ENCODE results near the gene TBC1D22A. TPM values are rescaled to one million over a fixed set of nuclear protein-coding genes. Genes with fewer than 3 reads are reported as not detected.

Gene TBC1D22A
- total and polyA plus RNA-seq, 9 of the 15 experiments (the other 6 are each of a cell fraction or from before 2014, with no cell fraction given): 0.20 to 11.5 (median 5.2) TPM

DNA sequence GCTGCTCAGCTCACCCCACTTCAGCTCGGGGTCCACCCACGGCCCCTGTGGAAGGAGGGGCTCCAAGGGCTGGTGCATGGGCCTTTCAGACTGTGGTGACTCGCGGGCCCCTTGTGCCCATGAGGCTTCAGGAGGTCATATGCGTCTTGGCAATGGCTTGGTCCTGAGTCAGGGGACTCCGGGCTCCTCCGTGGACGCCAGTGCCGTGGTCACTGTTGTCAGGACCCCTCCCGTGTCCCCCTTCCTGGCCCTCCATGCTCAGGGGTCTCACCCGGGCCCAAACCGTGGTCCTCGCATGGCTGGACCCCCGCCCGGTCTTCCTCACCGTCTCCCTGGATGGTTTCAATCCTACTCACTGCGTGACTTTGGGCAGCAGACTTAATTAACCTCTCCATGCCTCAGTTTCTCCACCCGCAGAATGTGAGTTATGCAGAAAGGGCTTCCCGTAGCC, 436.4 kb downstream of the TBC1D22A start:
- WGBS (ENCODE audit: insufficient coverage, low coverage, missing lambda C conversion rate): 26% methylated on average over 14 of the region's 19 CpGs
- Histone ChIP-seq H4K20me1 (replicated peaks; ENCODE audit: control insufficient read depth, insufficient read depth, low read length) (0 out of 2 replicates have a peak, but pooled peaks cover 3% of the 10 kb centered on the region), H3K9me1 (ENCODE audit: control insufficient read depth, insufficient read depth, low read length) (no peaks in the 10 kb centered on the region), H3K27ac (ENCODE audit: extremely low read depth, low read depth, low read length) (no peak overlapping the region), H3K4me2 (ENCODE audit: insufficient read depth, low read length) (no peak overlapping the region), H3K27me3 (ENCODE audit: control insufficient read depth in 2 of 2, insufficient read depth in 2 of 2, low read length in 2 of 2) (peaks cover 10 to 62% of the 10 kb centered on the region in 2 experiments; a peak in 4 of 5 replicates), H3K9ac (ENCODE audit: insufficient read depth in 1 of 2, low read depth in 2 of 2, low read length in 2 of 2) (no peak overlapping the region), H3K9me3 (replicated peaks; ENCODE audit: control insufficient read depth, insufficient read depth, low read depth, low read length) (no peaks in the 10 kb centered on the region), H2AFZ (ENCODE audit: low read depth, low read length) (no peak overlapping the region), H3K79me2 (ENCODE audit: control insufficient read depth, insufficient read depth, low read length) (no peaks in the 10 kb centered on the region), H3K36me3 (ENCODE audit: control insufficient read depth, insufficient read depth, low read length) (no peaks in the 10 kb centered on the region), H3K4me1 (replicated peaks in 1 of 2; ENCODE audit: control insufficient read depth in 2 of 2, insufficient read depth in 2 of 2, low read length in 2 of 2) (no peaks in the 10 kb centered on the region), H3K4me3 (no peak overlapping the region)
- no peak for FAIRE-seq
- no peak for ATAC-seq
- no TSS peak for BruUV-seq (replicated peaks)
- TF ChIP-seq, protein P1, sequence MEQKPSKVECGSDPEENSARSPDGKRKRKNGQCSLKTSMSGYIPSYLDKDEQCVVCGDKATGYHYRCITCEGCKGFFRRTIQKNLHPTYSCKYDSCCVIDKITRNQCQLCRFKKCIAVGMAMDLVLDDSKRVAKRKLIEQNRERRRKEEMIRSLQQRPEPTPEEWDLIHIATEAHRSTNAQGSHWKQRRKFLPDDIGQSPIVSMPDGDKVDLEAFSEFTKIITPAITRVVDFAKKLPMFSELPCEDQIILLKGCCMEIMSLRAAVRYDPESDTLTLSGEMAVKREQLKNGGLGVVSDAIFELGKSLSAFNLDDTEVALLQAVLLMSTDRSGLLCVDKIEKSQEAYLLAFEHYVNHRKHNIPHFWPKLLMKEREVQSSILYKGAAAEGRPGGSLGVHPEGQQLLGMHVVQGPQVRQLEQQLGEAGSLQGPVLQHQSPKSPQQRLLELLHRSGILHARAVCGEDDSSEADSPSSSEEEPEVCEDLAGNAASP (IDR thresholded peaks at IDR 0.05): no peak
- TF ChIP-seq, protein P2, sequence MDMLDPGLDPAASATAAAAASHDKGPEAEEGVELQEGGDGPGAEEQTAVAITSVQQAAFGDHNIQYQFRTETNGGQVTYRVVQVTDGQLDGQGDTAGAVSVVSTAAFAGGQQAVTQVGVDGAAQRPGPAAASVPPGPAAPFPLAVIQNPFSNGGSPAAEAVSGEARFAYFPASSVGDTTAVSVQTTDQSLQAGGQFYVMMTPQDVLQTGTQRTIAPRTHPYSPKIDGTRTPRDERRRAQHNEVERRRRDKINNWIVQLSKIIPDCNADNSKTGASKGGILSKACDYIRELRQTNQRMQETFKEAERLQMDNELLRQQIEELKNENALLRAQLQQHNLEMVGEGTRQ (CRISPR knock-in tag; IDR thresholded peaks at IDR 0.05): no peak
- TF ChIP-seq SAFB (IDR thresholded peaks at IDR 0.05; ENCODE audit: borderline replicate concordance, low read depth, low read length) (no peak), FOXK2 (conservative IDR thresholded peaks at IDR 0.05 in 1 of 2, IDR thresholded peaks at IDR 0.05 in 1 of 2; ENCODE audit: low read depth in 2 of 2) (no peak), CBX3 (IDR thresholded peaks at IDR 0.05; ENCODE audit: borderline replicate concordance in 1 of 2, low read length in 2 of 2) (no peak), TFAM (CRISPR knock-in tag; conservative IDR thresholded peaks at IDR 0.05) (no peak), HNRNPLL (IDR thresholded peaks at IDR 0.05; ENCODE audit: low read depth, low read length, poor library complexity, severe bottlenecking) (no peak), ZNF699 (CRISPR knock-in tag; IDR thresholded peaks at IDR 0.05; ENCODE audit: insufficient replicate concordance) (no peak), ZKSCAN1 (IDR thresholded peaks at IDR 0.05; ENCODE audit: low read depth, low read length) (no peak), PTBP1 (IDR thresholded peaks at IDR 0.05; ENCODE audit: low read depth, low read length) (no peak), POLR2AphosphoS5 (IDR thresholded peaks at IDR 0.05; ENCODE audit: control insufficient read depth, insufficient read depth, low read depth, low read length) (no peak)
- TF ChIP-seq, protein P3, sequence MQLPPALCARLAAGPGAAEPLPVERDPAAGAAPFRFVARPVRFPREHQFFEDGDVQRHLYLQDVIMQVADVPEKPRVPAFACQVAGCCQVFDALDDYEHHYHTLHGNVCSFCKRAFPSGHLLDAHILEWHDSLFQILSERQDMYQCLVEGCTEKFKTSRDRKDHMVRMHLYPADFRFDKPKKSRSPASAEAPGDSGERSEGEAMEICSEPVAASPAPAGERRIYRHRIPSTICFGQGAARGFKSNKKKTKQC (CRISPR knock-in tag; IDR thresholded peaks at IDR 0.05): no peak
- CTCF ChIA-PET (ENCODE audit: low intra/inter-chr PET ratio): no interaction called here
- in situ Hi-C loops (cut with MboI): no loop called here
- DNase-seq (ENCODE audit: extremely low read depth in 1 of 4, low spot score in 3 of 4): no peak
- intact Hi-C loops (cut with micrococcal nuclease): no loop called here
- POLR2A ChIA-PET: no interaction called here

Measured in K562 (cell line).